ENCODE measurements around the gene FRMD5. TPM values are rescaled to one million over a fixed set of nuclear protein-coding genes. Genes with fewer than 3 reads are reported as not detected.

Gene FRMD5
- total RNA-seq, 1 donor from 2014 or later: not detected

- no peak for TF ChIP-seq CTCF (IDR thresholded peaks at IDR 0.05)
Measured at GRCh38 chr15:43932907-43933306, 262.2 kb downstream of the FRMD5 start.

DNA sequence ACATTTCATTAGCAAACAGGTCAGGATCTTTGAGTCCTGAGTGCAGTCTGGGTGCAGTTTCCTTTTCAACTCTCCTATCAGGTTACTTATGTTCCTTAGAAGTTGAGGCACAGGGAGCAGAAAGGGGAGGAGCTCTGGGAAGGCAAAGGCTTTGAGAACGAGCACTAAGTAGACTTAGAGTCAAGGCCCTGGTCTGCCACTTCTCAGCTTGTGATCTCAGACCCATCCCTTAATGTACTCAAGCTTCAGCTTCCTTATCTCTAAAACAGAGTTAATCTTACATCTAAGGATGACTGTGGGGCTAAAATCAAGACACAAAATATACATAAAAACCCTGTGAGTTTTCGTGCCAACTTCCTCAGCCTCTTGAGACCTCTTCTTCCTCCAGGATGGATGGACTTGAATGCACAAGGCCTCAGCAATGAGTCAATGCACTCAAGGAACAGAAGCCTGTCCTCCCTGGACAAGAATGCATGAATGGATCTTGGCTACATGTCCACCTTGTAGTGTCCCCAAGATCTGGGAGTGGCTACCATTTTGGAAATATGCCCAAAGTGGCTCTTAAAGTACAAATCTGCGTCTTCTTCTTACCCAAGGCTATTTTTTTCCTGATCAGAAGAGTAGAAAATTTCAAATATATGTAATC is 263.2 kb downstream of the FRMD5 start:
- H3K36me3 Mint-ChIP-seq (ENCODE audit: unreplicated experiment): no peaks in the 10 kb centered on the region
- peaks cover 5% of the 10 kb centered on the region for H3K4me1 Mint-ChIP-seq (ENCODE audit: unreplicated experiment)
- DNase-seq (ENCODE audit: extremely low spot score, unreplicated experiment): no peak
- H3K4me3 Mint-ChIP-seq (ENCODE audit: unreplicated experiment): no peak overlapping the region
- no peak for TF ChIP-seq CTCF (IDR thresholded peaks at IDR 0.05)
- no peak overlapping the region for H3K27ac Mint-ChIP-seq (ENCODE audit: unreplicated experiment)
- peaks cover 65% of the 10 kb centered on the region for H3K27me3 Mint-ChIP-seq (ENCODE audit: unreplicated experiment)
- H3K9me3 Mint-ChIP-seq (ENCODE audit: unreplicated experiment): no peaks in the 10 kb centered on the region

More at GRCh38 chr15:43932907-43933306, 262.2 kb downstream of the FRMD5 start:
- H3K9me3 Mint-ChIP-seq (ENCODE audit: unreplicated experiment): no peaks in the 10 kb centered on the region
- H3K27me3 Mint-ChIP-seq (ENCODE audit: unreplicated experiment): peaks cover 66% of the 10 kb centered on the region
- peaks cover 5% of the 10 kb centered on the region for H3K4me1 Mint-ChIP-seq (ENCODE audit: unreplicated experiment)
- DNase-seq (ENCODE audit: extremely low spot score, unreplicated experiment): no peak
- no peaks in the 10 kb centered on the region for H3K36me3 Mint-ChIP-seq (ENCODE audit: unreplicated experiment)
- no peak overlapping the region for H3K4me3 Mint-ChIP-seq (ENCODE audit: unreplicated experiment)
- H3K27ac Mint-ChIP-seq (ENCODE audit: unreplicated experiment): no peak overlapping the region

DNA sequence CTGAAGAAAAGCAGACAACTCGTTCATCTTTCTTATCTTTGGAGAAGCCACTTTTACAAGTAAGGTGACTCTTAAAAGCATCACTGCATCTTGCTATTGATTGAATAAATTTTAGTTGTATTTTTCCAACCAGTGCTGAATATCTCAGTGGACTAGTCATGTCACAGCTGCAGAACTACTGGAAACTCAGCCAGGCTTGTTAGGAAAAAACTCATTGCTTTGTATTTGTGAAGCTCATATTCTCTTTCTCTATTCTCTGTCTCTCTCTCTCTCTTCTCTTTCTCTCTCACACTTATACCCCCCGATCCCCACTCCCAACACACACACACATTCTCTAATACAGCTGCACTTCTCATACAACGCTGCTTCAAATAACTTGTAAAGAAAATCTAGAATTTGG is 264.0 kb downstream of the FRMD5 start:
- no peak for TF ChIP-seq CTCF (IDR thresholded peaks at IDR 0.05)
- Mint-ChIP-seq H3K27me3 (ENCODE audit: unreplicated experiment) (peaks cover 61% of the 10 kb centered on the region), H3K4me1 (ENCODE audit: unreplicated experiment) (peaks cover 5% of the 10 kb centered on the region), H3K4me3 (ENCODE audit: unreplicated experiment) (no peak overlapping the region), H3K9me3 (ENCODE audit: unreplicated experiment) (no peaks in the 10 kb centered on the region), H3K36me3 (ENCODE audit: unreplicated experiment) (no peaks in the 10 kb centered on the region), H3K27ac (ENCODE audit: unreplicated experiment) (no peak overlapping the region)
- no peak for DNase-seq (ENCODE audit: extremely low spot score, unreplicated experiment)

GRCh38 chr15:43930556-43930955 is 264.5 kb downstream of the FRMD5 start:
- Mint-ChIP-seq H3K4me1 (ENCODE audit: unreplicated experiment) (peaks cover 6% of the 10 kb centered on the region), H3K27ac (ENCODE audit: unreplicated experiment) (no peak overlapping the region), H3K27me3 (ENCODE audit: unreplicated experiment) (peaks cover 55% of the 10 kb centered on the region), H3K4me3 (ENCODE audit: unreplicated experiment) (no peak overlapping the region), H3K36me3 (ENCODE audit: unreplicated experiment) (no peaks in the 10 kb centered on the region), H3K9me3 (ENCODE audit: unreplicated experiment) (no peaks in the 10 kb centered on the region)
- no peak for DNase-seq (ENCODE audit: extremely low spot score, unreplicated experiment)
- no peak for TF ChIP-seq CTCF (IDR thresholded peaks at IDR 0.05)

DNA sequence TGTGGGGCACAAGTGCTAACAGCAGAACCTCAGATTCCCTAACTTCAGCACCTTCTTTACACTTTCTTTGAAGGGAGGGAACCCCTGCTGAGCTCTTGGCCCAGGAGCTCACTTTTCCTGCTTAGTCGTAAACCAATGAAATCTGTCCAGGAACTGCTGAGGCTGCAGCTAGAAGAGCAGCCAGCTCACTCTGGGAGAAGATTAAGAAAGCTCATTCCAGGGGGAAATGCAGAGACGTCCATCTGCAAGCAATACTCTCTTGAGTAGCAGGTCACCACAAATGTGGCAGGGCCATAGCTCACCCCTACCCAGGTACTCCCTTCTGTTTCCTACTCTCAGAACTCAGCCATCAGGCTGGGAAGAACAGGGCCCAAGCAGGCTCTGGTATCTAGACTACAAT is 265.0 kb downstream of the FRMD5 start:
- no peak for TF ChIP-seq CTCF (IDR thresholded peaks at IDR 0.05)
- DNase-seq (ENCODE audit: extremely low spot score, unreplicated experiment): no peak
- H3K36me3 Mint-ChIP-seq (ENCODE audit: unreplicated experiment): no peaks in the 10 kb centered on the region
- no peaks in the 10 kb centered on the region for H3K9me3 Mint-ChIP-seq (ENCODE audit: unreplicated experiment)
- H3K27ac Mint-ChIP-seq (ENCODE audit: unreplicated experiment): no peak overlapping the region
- peaks cover 53% of the 10 kb centered on the region for H3K27me3 Mint-ChIP-seq (ENCODE audit: unreplicated experiment)
- H3K4me3 Mint-ChIP-seq (ENCODE audit: unreplicated experiment): no peak overlapping the region
- H3K4me1 Mint-ChIP-seq (ENCODE audit: unreplicated experiment): peaks cover 7% of the 10 kb centered on the region

Data from osteocyte (in vitro differentiated cells).